HepG2 (cell line): ENCODE measurements around the gene TEKT3. TPM values are rescaled to one million over a fixed set of nuclear protein-coding genes. Genes with fewer than 3 reads are reported as not detected.

ENCODE experiments used
- ATAC-seq: fragments of 200-7000 bp; cut with Tn5 transposase; 3 replicates; pipeline ENCODE4 v1.9.1; 2020; ENCODE audit warnings: mild to moderate bottlenecking, moderate library complexity
- BruUV-seq: library from RNA; stranded (reverse); fragments of 400-500 nt; replicated peaks from 2 replicates; lab custom pipeline; 2021; lab: Mats Ljungman, UMichigan
- CTCF ChIA-PET: fragments of 300-600 bp; formaldehyde crosslinking; extraction: SDS; loops from one replicate; lab custom pipeline; 2021; ENCODE audit warnings: low total read pairs, inconsistent platforms, low intra/inter-chr PET ratio; lab: Yijun Ruan, JAX
- POLR2A ChIA-PET: fragments of 350-600 bp; sonication (Branson Sonifier 250); formaldehyde crosslinking; loops from one replicate; lab custom pipeline; 2020; ENCODE audit warnings: antibody characterized with exemption, inconsistent platforms; lab: Yijun Ruan, JAX
- DNase-seq: peaks from one replicate; pipeline ENCODE4 v3.0.0-alpha.2; 2015; ENCODE audit warnings: low spot score
- FAIRE-seq: peaks from 3 replicates; lab custom pipeline; 2011; peaks lifted over from hg19 to GRCh38; lab: Jason Lieb, UNC
- H2AFZ ChIP-seq: one replicate; pipeline ENCODE4 v1.6.1; 2011; ENCODE audit warnings: low read length, inconsistent platforms
- H3K27ac ChIP-seq: fragments of 300-600 bp; 3 replicates; pipeline ENCODE4 v1.8.0; 2011; ENCODE audit warnings: mixed run types, mild to moderate bottlenecking, mixed read lengths, low read length, inconsistent platforms; ENCODE audit not compliant: insufficient read depth; ENCODE audit errors: extremely low read length
- H3K27me3 ChIP-seq, 2 experiments: fragments of 200-600 bp in 1 of 2; 2 replicates in 1 of 2; 3 replicates in 1 of 2; pipeline versions ENCODE4 v1.6.0 to v1.8.0; 2011; ENCODE audit warnings: low read length in 2 of 2, mild to moderate bottlenecking in 2 of 2, moderate library complexity in 2 of 2, inconsistent platforms in 1 of 2; ENCODE audit not compliant: insufficient read depth in 2 of 2, control insufficient read depth in 1 of 2
- H3K36me3 ChIP-seq, 2 experiments: fragments of 200-600 bp in 1 of 2; replicated peaks in 1 of 2; 2 replicates in 1 of 2; 3 replicates in 1 of 2; pipeline versions ENCODE4 v1.5.1 to v1.8.0; 2011; ENCODE audit warnings: low read length in 2 of 2, inconsistent platforms in 1 of 2; ENCODE audit not compliant: insufficient read depth in 2 of 2, control insufficient read depth in 1 of 2
- H3K4me1 ChIP-seq: 2 replicates; pipeline ENCODE4 v1.5.1; 2012; ENCODE audit warnings: low read length, inconsistent platforms; ENCODE audit not compliant: insufficient read depth
- H3K4me2 ChIP-seq: 2 replicates; pipeline ENCODE4 v1.6.0; 2011; ENCODE audit warnings: low read depth, low read length, inconsistent platforms
- H3K4me3 ChIP-seq, 3 experiments: fragments of 200-600 bp in 1 of 3; sonication (generic), shearing (Covaris generic) in 1 of 3; replicated peaks in 1 of 3; 2 replicates each; pipeline ENCODE4 v1.5.1; 2011 to 2016; ENCODE audit warnings: low read length in 3 of 3, inconsistent platforms in 2 of 3, low read depth in 2 of 3, mild to moderate bottlenecking in 2 of 3, control low read depth in 1 of 3, mixed read lengths in 1 of 3; ENCODE audit not compliant: insufficient read depth in 1 of 3
- H3K79me2 ChIP-seq: one replicate; pipeline ENCODE4 v1.6.1; 2011; ENCODE audit warnings: low read length, inconsistent platforms; ENCODE audit not compliant: insufficient read depth
- H3K9ac ChIP-seq: 2 replicates; pipeline ENCODE4 v1.6.0; 2011; ENCODE audit warnings: mild to moderate bottlenecking, low read depth, low read length, inconsistent platforms; ENCODE audit not compliant: insufficient read depth
- H3K9me3 ChIP-seq: 2 replicates; pipeline ENCODE4 v1.5.1; 2012; ENCODE audit warnings: mild to moderate bottlenecking, low read length
- H4K20me1 ChIP-seq: 2 replicates; pipeline ENCODE4 v1.6.0; 2011; ENCODE audit warnings: inconsistent platforms, mild to moderate bottlenecking, low read length, moderate library complexity; ENCODE audit not compliant: insufficient read depth
- HNF4G ChIP-seq, 2 experiments: sonication (generic) in 1 of 2; formaldehyde crosslinking in 1 of 2; IDR thresholded peaks; 2 replicates each; pipeline versions ENCODE4 v1.4.0 to v1.6.1; 2011 to 2020; ENCODE audit warnings: borderline replicate concordance in 2 of 2, low read depth in 2 of 2, mild to moderate bottlenecking in 2 of 2, low read length in 1 of 2, missing genetic modification reagents in 1 of 2, moderate library complexity in 1 of 2
- JUND ChIP-seq: sonication (generic); formaldehyde crosslinking; IDR thresholded peaks from 2 replicates; pipeline ENCODE4 v1.8.0; 2022; ENCODE audit warnings: mild to moderate bottlenecking, missing genetic modification reagents
- KDM6A ChIP-seq: IDR thresholded peaks from 2 replicates; pipeline ENCODE4 v1.6.1; 2016; ENCODE audit warnings: low read depth
- NKX3-1 ChIP-seq: sonication (generic); formaldehyde crosslinking; IDR thresholded peaks from 2 replicates; pipeline ENCODE4 v1.5.0; 2020; ENCODE audit warnings: missing genetic modification reagents
- ZFP82 ChIP-seq: sonication (generic); formaldehyde crosslinking; IDR thresholded peaks from 2 replicates; pipeline ENCODE4 v1.5.1; 2020; ENCODE audit warnings: mild to moderate bottlenecking, missing genetic modification reagents, borderline replicate concordance
- ZNF10 ChIP-seq: sonication (generic); formaldehyde crosslinking; IDR thresholded peaks from 2 replicates; pipeline ENCODE4 v1.4.0; 2020; ENCODE audit warnings: mild to moderate bottlenecking, low read depth, missing genetic modification reagents, borderline replicate concordance
- ZNF20 ChIP-seq: sonication (generic); formaldehyde crosslinking; IDR thresholded peaks from 2 replicates; pipeline ENCODE4 v1.4.0; 2020; ENCODE audit warnings: mild to moderate bottlenecking, moderate library complexity, missing genetic modification reagents
- ZNF207 ChIP-seq: fragments of 450-650 bp; IDR thresholded peaks from 2 replicates; pipeline ENCODE4 v1.6.1; 2016; ENCODE audit warnings: antibody characterized with exemption, borderline replicate concordance
- ZNF232 ChIP-seq: sonication (generic); formaldehyde crosslinking; IDR thresholded peaks from 2 replicates; pipeline ENCODE4 v1.4.0; 2020; ENCODE audit warnings: missing genetic modification reagents, borderline replicate concordance
- ZNF24 ChIP-seq: fragments of 450-650 bp; IDR thresholded peaks from 2 replicates; pipeline ENCODE4 v1.6.1; 2017; ENCODE audit warnings: antibody characterized with exemption, mild to moderate bottlenecking
- ZNF503 ChIP-seq: sonication (generic); formaldehyde crosslinking; IDR thresholded peaks from 2 replicates; pipeline ENCODE4 v1.4.0; 2020; ENCODE audit warnings: missing genetic modification reagents
- ZNF512B ChIP-seq: sonication (generic); formaldehyde crosslinking; IDR thresholded peaks from 2 replicates; pipeline ENCODE4 v1.5.1; 2020; ENCODE audit warnings: missing genetic modification reagents, mild to moderate bottlenecking, borderline replicate concordance
- ZNF776 ChIP-seq: sonication (generic); formaldehyde crosslinking; IDR thresholded peaks from 2 replicates; pipeline ENCODE4 v1.4.0; 2020; ENCODE audit warnings: mild to moderate bottlenecking, missing genetic modification reagents
- ZSCAN20 ChIP-seq: sonication (generic); formaldehyde crosslinking; IDR thresholded peaks from 2 replicates; pipeline ENCODE4 v1.4.0; 2020; ENCODE audit warnings: missing genetic modification reagents, mild to moderate bottlenecking, borderline replicate concordance
- WGBS: methylation state at CpG from one replicate; pipeline ENCODE4 v1.1.6; 2017; ENCODE audit warnings: low lambda C conversion rate; 5-methylcytosine and 5-hydroxymethylcytosine counted together
- in situ Hi-C: cut with HindIII; loops from 2 replicates; pipeline ENCODE4 v1.10.0; 2017; ENCODE audit warnings: low pct_unique_long_range_greater_than_20kb; ENCODE audit not compliant: extremely low pct_ligation_motif_present
- intact Hi-C: fragments of 100-400 bp; cut with micrococcal nuclease; formaldehyde crosslinking; loops from one replicate; pipeline ENCODE4 v1.10.0; 2022; ENCODE audit not compliant: unreplicated experiment
- polyA plus RNA-seq, 8 experiments: library from polyadenylated mRNA; depleted of rRNA in 3 of 8; stranded (reverse) in 7 of 8; unstranded in 1 of 8; fragments of >200 nt; fragmentation: Illumina TruSeq in 4 of 8; extraction: Trizol in 4 of 8; gene quantifications; 2 replicates each; pipeline versions ENCODE4 v1.2.1 to v1.2.3, GENCODE V29; 2011 to 2016; ENCODE audit warnings: low read depth in 4 of 8, missing spikeins in 1 of 8, mixed read lengths in 1 of 8; ENCODE audit not compliant: insufficient read depth in 1 of 8
- total RNA-seq, 5 experiments: library from RNA; depleted of rRNA; stranded (reverse); fragments of >200 nt; fragmentation: Illumina TruSeq; extraction: Trizol; gene quantifications; 2 replicates each; pipeline ENCODE4 v1.2.3, GENCODE V29; 2016; ENCODE audit warnings: low read depth in 1 of 5
- TF ChIP-seq, protein P1 (sequence below): sonication (generic); formaldehyde crosslinking; IDR thresholded peaks from 2 replicates; pipeline ENCODE4 v1.4.0; 2020; ENCODE audit warnings: mild to moderate bottlenecking, missing genetic modification reagents

TEKT3 gene
- total and polyA plus RNA-seq, 2 of the 13 experiments (the other 11 are each of a cell fraction or from before 2014, with no cell fraction given), result 0.58 to 0.82 TPM

DNA sequence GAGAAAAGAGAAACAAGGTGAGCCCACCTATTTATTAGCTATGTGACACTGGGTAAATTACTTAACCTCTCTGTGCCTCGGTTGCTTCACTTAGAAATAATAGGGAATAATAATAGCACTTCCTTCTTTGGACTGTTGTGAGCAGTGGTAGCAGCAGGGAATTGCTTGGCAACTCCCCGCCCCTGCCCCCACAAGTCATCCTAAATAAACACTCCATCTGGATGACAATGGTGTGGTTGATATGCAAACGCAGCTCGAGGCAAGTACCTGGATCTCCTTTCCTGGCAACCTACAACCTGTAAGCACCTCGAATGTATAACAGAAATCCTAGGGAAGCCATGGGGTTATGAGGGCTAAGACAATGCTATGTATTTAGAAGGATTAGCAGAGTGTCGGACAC, 9.1 kb downstream of the TEKT3 start (continued):
- TF ChIP-seq ZFP82, result no peak
- TF ChIP-seq KDM6A (CRISPR knock-in tag), result no peak
- TF ChIP-seq JUND (CRISPR knock-in tag), result no peak
- TF ChIP-seq ZNF232, result no peak
- no peak for TF ChIP-seq ZNF20 (CRISPR knock-in tag)
- TF ChIP-seq ZNF512B (CRISPR knock-in tag), result no peak
- no peak for TF ChIP-seq ZNF776 (CRISPR knock-in tag)
- no peak for TF ChIP-seq NKX3-1 (CRISPR knock-in tag)
- no peak for TF ChIP-seq ZNF503 (CRISPR knock-in tag)
- no peak for TF ChIP-seq ZSCAN20 (CRISPR knock-in tag)

DNA sequence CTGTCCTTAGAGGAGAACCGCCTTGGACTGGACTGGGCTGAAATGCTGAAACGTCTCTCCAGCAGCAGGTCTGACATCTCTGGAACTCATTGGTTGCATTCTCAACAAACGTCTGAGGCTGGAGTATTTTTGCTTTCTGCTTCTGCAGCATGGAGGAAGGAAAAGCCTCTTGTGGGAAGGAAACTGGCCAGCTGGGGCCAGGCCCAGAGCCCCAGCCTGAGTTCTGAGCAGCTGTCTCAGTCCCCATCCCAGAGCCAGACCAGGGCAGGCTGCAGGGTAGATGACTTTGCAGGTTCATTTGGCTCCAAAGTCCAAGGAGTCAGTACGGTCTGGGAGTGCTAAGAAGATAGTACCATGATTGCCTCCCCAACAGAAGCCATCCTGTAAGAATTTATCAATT, 18.3 kb downstream of the TEKT3 start:
- 20% methylated on average over 3 of the region's 4 CpGs for WGBS
- DNase-seq (no peak), FAIRE-seq (no peak), ATAC-seq (no peak)
- in situ Hi-C loops (no loop called here), intact Hi-C loops (no loop called here)
- Histone ChIP-seq H3K4me1 (no peaks in the 10 kb centered on the region), H3K9me3 (no peaks in the 10 kb centered on the region), H3K79me2 (no peaks in the 10 kb centered on the region), H3K9ac (no peak overlapping the region), H3K4me3 (no peak overlapping the region), H4K20me1 (no peaks in the 10 kb centered on the region), H3K27ac (no peak overlapping the region), H3K36me3 (no peaks in the 10 kb centered on the region), H3K27me3 (no peaks in the 10 kb centered on the region), H3K4me2 (no peak overlapping the region), H2AFZ (no peak overlapping the region)
- no TSS peak for BruUV-seq
- ChIA-PET POLR2A (no interaction called here), CTCF (no interaction called here)
- TF ChIP-seq HNF4G (IDR thresholded peaks at IDR 0.05; ENCODE audit: borderline replicate concordance, low read depth, low read length) (no peak), HNF4G (CRISPR knock-in tag; IDR thresholded peaks at IDR 0.05; ENCODE audit: borderline replicate concordance, low read depth) (no peak), ZNF10 (CRISPR knock-in tag) (no peak), ZNF24 (no peak), ZNF207 (no peak), ZNF776 (CRISPR knock-in tag) (no peak)
- TF ChIP-seq, protein P1, sequence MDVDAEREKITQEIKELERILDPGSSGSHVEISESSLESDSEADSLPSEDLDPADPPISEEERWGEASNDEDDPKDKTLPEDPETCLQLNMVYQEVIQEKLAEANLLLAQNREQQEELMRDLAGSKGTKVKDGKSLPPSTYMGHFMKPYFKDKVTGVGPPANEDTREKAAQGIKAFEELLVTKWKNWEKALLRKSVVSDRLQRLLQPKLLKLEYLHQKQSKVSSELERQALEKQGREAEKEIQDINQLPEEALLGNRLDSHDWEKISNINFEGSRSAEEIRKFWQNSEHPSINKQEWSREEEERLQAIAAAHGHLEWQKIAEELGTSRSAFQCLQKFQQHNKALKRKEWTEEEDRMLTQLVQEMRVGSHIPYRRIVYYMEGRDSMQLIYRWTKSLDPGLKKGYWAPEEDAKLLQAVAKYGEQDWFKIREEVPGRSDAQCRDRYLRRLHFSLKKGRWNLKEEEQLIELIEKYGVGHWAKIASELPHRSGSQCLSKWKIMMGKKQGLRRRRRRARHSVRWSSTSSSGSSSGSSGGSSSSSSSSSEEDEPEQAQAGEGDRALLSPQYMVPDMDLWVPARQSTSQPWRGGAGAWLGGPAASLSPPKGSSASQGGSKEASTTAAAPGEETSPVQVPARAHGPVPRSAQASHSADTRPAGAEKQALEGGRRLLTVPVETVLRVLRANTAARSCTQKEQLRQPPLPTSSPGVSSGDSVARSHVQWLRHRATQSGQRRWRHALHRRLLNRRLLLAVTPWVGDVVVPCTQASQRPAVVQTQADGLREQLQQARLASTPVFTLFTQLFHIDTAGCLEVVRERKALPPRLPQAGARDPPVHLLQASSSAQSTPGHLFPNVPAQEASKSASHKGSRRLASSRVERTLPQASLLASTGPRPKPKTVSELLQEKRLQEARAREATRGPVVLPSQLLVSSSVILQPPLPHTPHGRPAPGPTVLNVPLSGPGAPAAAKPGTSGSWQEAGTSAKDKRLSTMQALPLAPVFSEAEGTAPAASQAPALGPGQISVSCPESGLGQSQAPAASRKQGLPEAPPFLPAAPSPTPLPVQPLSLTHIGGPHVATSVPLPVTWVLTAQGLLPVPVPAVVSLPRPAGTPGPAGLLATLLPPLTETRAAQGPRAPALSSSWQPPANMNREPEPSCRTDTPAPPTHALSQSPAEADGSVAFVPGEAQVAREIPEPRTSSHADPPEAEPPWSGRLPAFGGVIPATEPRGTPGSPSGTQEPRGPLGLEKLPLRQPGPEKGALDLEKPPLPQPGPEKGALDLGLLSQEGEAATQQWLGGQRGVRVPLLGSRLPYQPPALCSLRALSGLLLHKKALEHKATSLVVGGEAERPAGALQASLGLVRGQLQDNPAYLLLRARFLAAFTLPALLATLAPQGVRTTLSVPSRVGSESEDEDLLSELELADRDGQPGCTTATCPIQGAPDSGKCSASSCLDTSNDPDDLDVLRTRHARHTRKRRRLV (CRISPR knock-in tag), result no peak
